Liver (tissue), 9 donors: Measurements from ENCODE around the gene MERTK. TPM values are rescaled to one million over a fixed set of nuclear protein-coding genes. Genes with fewer than 3 reads are reported as not detected.

Experiments used
- DNase-seq: peaks from one replicate; pipeline ENCODE4 v3.0.0-alpha.2; 2017; ENCODE audit warnings: low spot score
- H3K27ac ChIP-seq, 2 donors: one replicate each; pipeline ENCODE4 v1.7.0; 2013; ENCODE audit warnings: inconsistent platforms in 2 of 2, low read length in 2 of 2, control low read depth in 1 of 2, low read depth in 1 of 2, mild to moderate bottlenecking in 1 of 2
- H3K27me3 ChIP-seq, 4 donors: one replicate each; pipeline versions ENCODE4 v1.6.1 to v1.7.0; 2013; ENCODE audit warnings: low read length in 3 of 4, inconsistent platforms in 1 of 4, mild to moderate bottlenecking in 1 of 4, moderate library complexity in 1 of 4; ENCODE audit not compliant: control insufficient read depth in 4 of 4, insufficient read depth in 4 of 4
- H3K36me3 ChIP-seq, 4 donors: one replicate each; pipeline versions ENCODE4 v1.6.1 to v1.7.0; 2013; ENCODE audit warnings: low read length in 3 of 4, mild to moderate bottlenecking in 3 of 4, low read depth in 1 of 4, moderate library complexity in 1 of 4; ENCODE audit not compliant: control insufficient read depth in 4 of 4, insufficient read depth in 3 of 4
- H3K4me1 ChIP-seq, 4 donors: one replicate each; pipeline versions ENCODE4 v1.6.1 to v1.7.0; 2013; ENCODE audit warnings: low read length in 3 of 4, mild to moderate bottlenecking in 3 of 4, moderate library complexity in 1 of 4; ENCODE audit not compliant: control insufficient read depth in 4 of 4, insufficient read depth in 4 of 4
- H3K4me3 ChIP-seq, 3 donors: one replicate each; pipeline versions ENCODE4 v1.6.1 to v1.7.0; 2013; ENCODE audit warnings: low read length in 3 of 3, control low read depth in 1 of 3, low read depth in 1 of 3, mild to moderate bottlenecking in 1 of 3
- H3K9ac ChIP-seq, 2 donors: one replicate each; pipeline ENCODE4 v1.7.0; 2013; ENCODE audit warnings: low read length in 2 of 2, mild to moderate bottlenecking in 2 of 2, moderate library complexity in 2 of 2, control low read depth in 1 of 2, low read depth in 1 of 2
- H3K9me3 ChIP-seq, 4 donors: one replicate each; pipeline versions ENCODE4 v1.6.1 to v1.7.0; 2013; ENCODE audit warnings: low read length in 3 of 4; ENCODE audit not compliant: control insufficient read depth in 4 of 4
- ATF3 ChIP-seq: IDR thresholded peaks from 2 replicates; pipeline ENCODE4 v1.6.1; 2016; ENCODE audit warnings: antibody characterized with exemption
- CTCF ChIP-seq: fragments of 150-350 bp; IDR thresholded peaks from 2 replicates; pipeline ENCODE4 v1.5.1; 2017; ENCODE audit warnings: improper control_type of control experiment, low read depth, low read length; ENCODE audit not compliant: missing input control
- EGR1 ChIP-seq, 2 donors: IDR thresholded peaks; 2 replicates each; pipeline ENCODE4 v1.6.1; 2016 to 2018; ENCODE audit warnings: antibody characterized with exemption in 2 of 2, low read depth in 2 of 2
- FOXA1 ChIP-seq: IDR thresholded peaks from 2 replicates; pipeline ENCODE4 v1.6.1; 2016; ENCODE audit warnings: antibody characterized with exemption
- FOXA2 ChIP-seq: IDR thresholded peaks from 2 replicates; pipeline ENCODE4 v1.6.1; 2016; ENCODE audit warnings: antibody characterized with exemption
- GABPA ChIP-seq, 2 donors: IDR thresholded peaks in 1 of 2; conservative IDR thresholded peaks in 1 of 2; 2 replicates each; pipeline ENCODE4 v1.6.1; 2016; ENCODE audit warnings: antibody characterized with exemption in 2 of 2, mild to moderate bottlenecking in 1 of 2, moderate library complexity in 1 of 2
- HNF4A ChIP-seq, 2 donors: conservative IDR thresholded peaks; 2 replicates each; pipeline ENCODE4 v1.6.1; 2016; ENCODE audit warnings: antibody characterized with exemption in 2 of 2, mild to moderate bottlenecking in 2 of 2
- HNF4G ChIP-seq: IDR thresholded peaks from 2 replicates; pipeline ENCODE4 v1.6.1; 2016; ENCODE audit warnings: antibody characterized with exemption
- JUND ChIP-seq, 2 donors: IDR thresholded peaks; 2 replicates each; pipeline ENCODE4 v1.6.1; 2016; ENCODE audit warnings: antibody characterized with exemption in 2 of 2
- MAX ChIP-seq: IDR thresholded peaks from 2 replicates; pipeline ENCODE4 v1.6.1; 2016; ENCODE audit warnings: antibody characterized with exemption
- NR2F2 ChIP-seq: IDR thresholded peaks from 2 replicates; pipeline ENCODE4 v1.6.1; 2016; ENCODE audit warnings: antibody characterized with exemption
- RAD21 ChIP-seq, 2 donors: IDR thresholded peaks; 2 replicates each; pipeline ENCODE4 v1.6.1; 2016; ENCODE audit warnings: antibody characterized with exemption in 2 of 2, mild to moderate bottlenecking in 2 of 2
- REST ChIP-seq: IDR thresholded peaks from 2 replicates; pipeline ENCODE4 v1.6.1; 2016; ENCODE audit warnings: antibody characterized with exemption, mild to moderate bottlenecking
- SP1 ChIP-seq: IDR thresholded peaks from 2 replicates; pipeline ENCODE4 v1.6.1; 2018; ENCODE audit warnings: antibody characterized with exemption, mild to moderate bottlenecking
- TAF1 ChIP-seq: conservative IDR thresholded peaks from 2 replicates; pipeline ENCODE4 v1.6.1; 2016; ENCODE audit warnings: antibody characterized with exemption, mild to moderate bottlenecking
- YY1 ChIP-seq: IDR thresholded peaks from 2 replicates; pipeline ENCODE4 v1.6.1; 2016; ENCODE audit warnings: antibody characterized with exemption, mild to moderate bottlenecking
- ZBTB33 ChIP-seq: IDR thresholded peaks from 2 replicates; pipeline ENCODE4 v1.6.1; 2016; ENCODE audit warnings: antibody characterized with exemption
- WGBS: extraction: QIAGEN DNeasy Blood & Tissue Kit; methylation state at CpG from one replicate; pipeline ENCODE4 v1.1.7; 2013; 5-methylcytosine and 5-hydroxymethylcytosine counted together
- polyA plus RNA-seq, 2 donors: library from polyadenylated mRNA; stranded (reverse) in 1 of 2; unstranded in 1 of 2; fragments of 200-250 nt in 1 of 2; fragments of >200 nt in 1 of 2; fragmentation: Nextera tagmentation in 1 of 2; extraction: Ambion mirVana in 1 of 2; gene quantifications; one replicate each; pipeline versions ENCODE4 v1.2.1 to v1.2.3, GENCODE V29; 2013 to 2015
- total RNA-seq, 2 donors: library from RNA; depleted of rRNA; stranded (reverse); fragments of >200 nt; gene quantifications; one replicate each; pipeline ENCODE4 v1.2.3, GENCODE V29; 2014
- donor health status: healthy.
- donor health status: healthy.
- donor health status: healthy.
- donor health status: healthy.
- donor health status: healthy.

Gene MERTK
- total and polyA plus RNA-seq, 4 donors: 6.3 to 34.1 (median 8.2) TPM

GRCh38 chr2:112020561-112020960, 122.2 kb downstream of the MERTK start:
- Histone ChIP-seq H3K9ac (no peak overlapping the region), H3K4me1 (no peaks in the 10 kb centered on the region), H3K27me3 (no peaks in the 10 kb centered on the region), H3K9me3 (no peaks in the 10 kb centered on the region), H3K36me3 (peaks cover 7 to 24% (median 18%) of the 10 kb centered on the region in 4 donors), H3K27ac (no peak overlapping the region), H3K4me3 (no peak overlapping the region)
- WGBS: 83% methylated on average over 3 of the region's 3 CpGs
- DNase-seq: no peak
- no peak for TF ChIP-seq CTCF
- no peak for TF ChIP-seq NR2F2
- TF ChIP-seq GABPA (IDR thresholded peaks at IDR 0.05 in 1 of 2, conservative IDR thresholded peaks at IDR 0.05 in 1 of 2): no peak
- no peak for TF ChIP-seq YY1
- TF ChIP-seq JUND (IDR thresholded peaks at IDR 0.05): no peak
- TF ChIP-seq FOXA1: no peak
- no peak for TF ChIP-seq MAX
- no peak for TF ChIP-seq TAF1
- no peak for TF ChIP-seq HNF4A (conservative IDR thresholded peaks at IDR 0.05)
- TF ChIP-seq RAD21 (IDR thresholded peaks at IDR 0.05): no peak
- TF ChIP-seq REST: no peak

- Histone ChIP-seq H3K9me3 (no peaks in the 10 kb centered on the region), H3K9ac (no peak overlapping the region), H3K4me3 (no peak overlapping the region), H3K27ac (no peak overlapping the region), H3K36me3 (peaks cover 7 to 24% (median 18%) of the 10 kb centered on the region in 4 donors), H3K27me3 (no peaks in the 10 kb centered on the region), H3K4me1 (no peaks in the 10 kb centered on the region)
- DNase-seq: no peak
- WGBS: 96% methylated on average over 10 of the region's 10 CpGs
- TF ChIP-seq MAX (no peak), GABPA (IDR thresholded peaks at IDR 0.05 in 1 of 2, conservative IDR thresholded peaks at IDR 0.05 in 1 of 2) (no peak), ATF3 (no peak), SP1 (no peak), FOXA2 (no peak), TAF1 (no peak), REST (no peak), ZBTB33 (no peak), NR2F2 (no peak), YY1 (no peak), EGR1 (IDR thresholded peaks at IDR 0.05; ENCODE audit: low read depth in 2 of 2) (no peak), HNF4G (no peak), FOXA1 (no peak), JUND (IDR thresholded peaks at IDR 0.05) (no peak), RAD21 (IDR thresholded peaks at IDR 0.05) (no peak), CTCF (no peak), HNF4A (conservative IDR thresholded peaks at IDR 0.05) (no peak)
Observed at GRCh38 chr2:112021290-112021689, 122.9 kb downstream of the MERTK start.
